ENCODE data around the gene AUTS2. TPM values are rescaled to one million over a fixed set of nuclear protein-coding genes. Genes with fewer than 3 reads are reported as not detected.

AUTS2 gene
- total and polyA plus RNA-seq, 10 of the 15 experiments (the other 5 are each of a cell fraction or from before 2014, with no cell fraction given) = 6.4 to 55.6 (median 21.6) TPM

DNA sequence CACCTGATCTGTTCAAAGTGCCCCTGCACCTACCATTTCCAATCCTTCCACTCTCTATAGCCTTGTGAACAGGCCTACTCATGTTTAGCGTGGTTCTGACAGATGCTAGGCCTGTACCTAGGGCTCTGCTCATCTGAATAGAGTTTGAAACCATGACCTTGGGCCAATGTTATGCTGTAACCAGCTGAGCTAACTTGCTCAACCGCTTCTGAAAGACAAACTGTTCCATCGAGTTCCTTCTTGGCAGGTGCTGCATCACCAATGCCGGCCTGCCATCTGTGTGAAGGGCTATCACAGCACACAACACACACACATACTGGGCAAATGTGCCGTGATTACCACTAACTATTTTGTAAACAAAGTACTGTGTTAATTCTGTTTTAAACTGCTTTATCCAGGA is 1114.7 kb downstream of the AUTS2 start:
- Histone ChIP-seq H3K4me1 (ENCODE audit: control insufficient read depth, insufficient read depth, low read length) (peaks cover 25% of the 10 kb centered on the region), H3K9ac (ENCODE audit: control insufficient read depth, insufficient read depth, low read length) (no peak overlapping the region), H3K27me3 (replicated peaks in 1 of 2; ENCODE audit: control insufficient read depth in 2 of 2, insufficient read depth in 2 of 2, low read length in 1 of 2) (no peaks in the 10 kb centered on the region), H3K27ac (ENCODE audit: control insufficient read depth, insufficient read depth) (no peak overlapping the region), H3K79me2 (ENCODE audit: control insufficient read depth, insufficient read depth, low read length) (peaks cover 64% of the 10 kb centered on the region), H4K20me1 (ENCODE audit: control insufficient read depth, insufficient read depth) (no peaks in the 10 kb centered on the region), H3K4me3 (no peak overlapping the region), H3K36me3 (ENCODE audit: control insufficient read depth in 2 of 2, insufficient read depth in 2 of 2, low read length in 1 of 2) (peaks cover 0 to 7% of the 10 kb centered on the region in 2 experiments), H3K4me2 (ENCODE audit: control insufficient read depth, insufficient read depth) (no peak overlapping the region), H2AFZ (ENCODE audit: control insufficient read depth, low read depth, low read length) (no peak overlapping the region), H3K9me3 (replicated peaks; ENCODE audit: control insufficient read depth, insufficient read depth, low read length) (no peaks in the 10 kb centered on the region; the same call in 2 of the 3 replicates)
- 71% methylated on average over 5 of the region's 5 CpGs for WGBS (ENCODE audit: insufficient coverage, insufficient replicate concordance, low lambda C conversion rate, missing lambda C conversion rate)
- POLR2A ChIA-PET = interaction anchor here (0.5 kb wide), 1 partner anchor 1112 kb away, joined by 5 read pairs; no protein-coding TSS in a partner anchor
- CTCF ChIA-PET = interaction anchor here (1.3 to 7.0 kb wide), 3 partner anchors 14 to 61 kb away, joined by 3 to 54 read pairs (median 18); no protein-coding TSS in a partner anchor
- intact Hi-C loops (cut with micrococcal nuclease; ENCODE audit: unreplicated experiment) = loop anchor here (10.0 kb wide), 1 partner anchor 1022 kb away; no protein-coding TSS in a partner anchor
- ATAC-seq = no peak
- in situ Hi-C loops (cut with MboI) = no loop called here
- DNase-seq (ENCODE audit: low read depth, low spot score) = no peak
- TF ChIP-seq USF1 (IDR thresholded peaks at IDR 0.05; ENCODE audit: borderline replicate concordance, extremely low read length, insufficient read depth, low read depth, low read length) = no peak
- SMC1A ChIA-PET (ENCODE audit: uncharacterized antibody, unreplicated experiment) = interaction anchor here (1.5 to 1.7 kb wide), 2 partner anchors 9 to 11 kb away, joined by 4 to 8 read pairs; no protein-coding TSS in a partner anchor
- no peak for FAIRE-seq
- BruUV-seq (replicated peaks) = no TSS peak
- RAD21 ChIA-PET (ENCODE audit: unreplicated experiment) = interaction anchor here (11.9 kb wide), 1 partner anchor 13 kb away, joined by 108 read pairs; no protein-coding TSS in a partner anchor

- H3K27me3 ChIP-seq (replicated peaks in 1 of 2; ENCODE audit: control insufficient read depth in 2 of 2, insufficient read depth in 2 of 2, low read length in 1 of 2) = no peaks in the 10 kb centered on the region
- peaks cover 64% of the 10 kb centered on the region for H3K79me2 ChIP-seq (ENCODE audit: control insufficient read depth, insufficient read depth, low read length)
- peaks cover 29% of the 10 kb centered on the region for H3K4me1 ChIP-seq (ENCODE audit: control insufficient read depth, insufficient read depth, low read length)
- WGBS (ENCODE audit: insufficient coverage, insufficient replicate concordance, low lambda C conversion rate, missing lambda C conversion rate) = 88% methylated on average over 6 of the region's 6 CpGs
- ChIA-PET POLR2A (interaction anchor here (0.6 to 1.3 kb wide), 2 partner anchors 9 to 72 kb away, joined by 3 to 5 read pairs; no protein-coding TSS in a partner anchor), RAD21 (ENCODE audit: unreplicated experiment) (interaction anchor here (1.0 to 11.9 kb wide), 4 partner anchors 15 to 62 kb away, joined by 3 to 125 read pairs (median 56); no protein-coding TSS in a partner anchor), SMC1A (ENCODE audit: uncharacterized antibody, unreplicated experiment) (interaction anchor here (1.0 to 2.4 kb wide), 11 partner anchors 8 to 66 kb away, joined by 3 to 10 read pairs (median 4); no protein-coding TSS in a partner anchor), CTCF (interaction anchor here (1.1 to 7.0 kb wide), 7 partner anchors 10 to 60 kb away, joined by 3 to 54 read pairs (median 4); no protein-coding TSS in a partner anchor)
- intact Hi-C loops (cut with micrococcal nuclease; ENCODE audit: unreplicated experiment) = loop anchor here (10.0 kb wide), 1 partner anchor 1020 kb away; no protein-coding TSS in a partner anchor
- no peak overlapping the region for H3K27ac ChIP-seq (ENCODE audit: control insufficient read depth, insufficient read depth)
- peaks cover 0 to 7% of the 10 kb centered on the region in 2 experiments for H3K36me3 ChIP-seq (ENCODE audit: control insufficient read depth in 2 of 2, insufficient read depth in 2 of 2, low read length in 1 of 2)
- BruUV-seq (replicated peaks) = no TSS peak
- H3K9ac ChIP-seq (ENCODE audit: control insufficient read depth, insufficient read depth, low read length) = no peak overlapping the region
- in situ Hi-C loops (cut with MboI) = no loop called here
- H3K9me3 ChIP-seq (replicated peaks; ENCODE audit: control insufficient read depth, insufficient read depth, low read length) = no peaks in the 10 kb centered on the region; the same call in 2 of the 3 replicates
- no peak for ATAC-seq
- H3K4me2 ChIP-seq (ENCODE audit: control insufficient read depth, insufficient read depth) = no peak overlapping the region
- FAIRE-seq = no peak
- no peaks in the 10 kb centered on the region for H4K20me1 ChIP-seq (ENCODE audit: control insufficient read depth, insufficient read depth)
- no peak overlapping the region for H3K4me3 ChIP-seq
- H2AFZ ChIP-seq (ENCODE audit: control insufficient read depth, low read depth, low read length) = no peak overlapping the region
- DNase-seq (ENCODE audit: low read depth, low spot score) = no peak
- TF ChIP-seq, protein P1, sequence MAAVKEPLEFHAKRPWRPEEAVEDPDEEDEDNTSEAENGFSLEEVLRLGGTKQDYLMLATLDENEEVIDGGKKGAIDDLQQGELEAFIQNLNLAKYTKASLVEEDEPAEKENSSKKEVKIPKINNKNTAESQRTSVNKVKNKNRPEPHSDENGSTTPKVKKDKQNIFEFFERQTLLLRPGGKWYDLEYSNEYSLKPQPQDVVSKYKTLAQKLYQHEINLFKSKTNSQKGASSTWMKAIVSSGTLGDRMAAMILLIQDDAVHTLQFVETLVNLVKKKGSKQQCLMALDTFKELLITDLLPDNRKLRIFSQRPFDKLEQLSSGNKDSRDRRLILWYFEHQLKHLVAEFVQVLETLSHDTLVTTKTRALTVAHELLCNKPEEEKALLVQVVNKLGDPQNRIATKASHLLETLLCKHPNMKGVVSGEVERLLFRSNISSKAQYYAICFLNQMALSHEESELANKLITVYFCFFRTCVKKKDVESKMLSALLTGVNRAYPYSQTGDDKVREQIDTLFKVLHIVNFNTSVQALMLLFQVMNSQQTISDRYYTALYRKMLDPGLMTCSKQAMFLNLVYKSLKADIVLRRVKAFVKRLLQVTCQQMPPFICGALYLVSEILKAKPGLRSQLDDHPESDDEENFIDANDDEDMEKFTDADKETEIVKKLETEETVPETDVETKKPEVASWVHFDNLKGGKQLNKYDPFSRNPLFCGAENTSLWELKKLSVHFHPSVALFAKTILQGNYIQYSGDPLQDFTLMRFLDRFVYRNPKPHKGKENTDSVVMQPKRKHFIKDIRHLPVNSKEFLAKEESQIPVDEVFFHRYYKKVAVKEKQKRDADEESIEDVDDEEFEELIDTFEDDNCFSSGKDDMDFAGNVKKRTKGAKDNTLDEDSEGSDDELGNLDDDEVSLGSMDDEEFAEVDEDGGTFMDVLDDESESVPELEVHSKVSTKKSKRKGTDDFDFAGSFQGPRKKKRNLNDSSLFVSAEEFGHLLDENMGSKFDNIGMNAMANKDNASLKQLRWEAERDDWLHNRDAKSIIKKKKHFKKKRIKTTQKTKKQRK (IDR thresholded peaks at IDR 0.05; ENCODE audit: low read depth, low read length) = no peak
- TF ChIP-seq BCL11A (IDR thresholded peaks at IDR 0.05; ENCODE audit: low read depth, low read length) (no peak), E4F1 (IDR thresholded peaks at IDR 0.05; ENCODE audit: borderline replicate concordance, partially characterized antibody) (no peak), MEF2B (IDR thresholded peaks at IDR 0.05; ENCODE audit: partially characterized antibody, poor library complexity, severe bottlenecking) (no peak), RELA (IDR thresholded peaks at IDR 0.05; ENCODE audit: borderline replicate concordance, partially characterized antibody) (no peak), FOS (IDR thresholded peaks at IDR 0.05; ENCODE audit: borderline replicate concordance, extremely low read depth, insufficient read length) (no peak)
These were observed 1116.3 kb downstream of the AUTS2 start for GRCh38 chr7:70714506-70715038.

Measured in GM12878 (cell line).